ENCODE results near the gene CNR1. TPM values are rescaled to one million over a fixed set of nuclear protein-coding genes. Genes with fewer than 3 reads are reported as not detected.

CNR1 gene
- total RNA-seq, 1 donor from 2014 or later = 9.9 TPM

DNA sequence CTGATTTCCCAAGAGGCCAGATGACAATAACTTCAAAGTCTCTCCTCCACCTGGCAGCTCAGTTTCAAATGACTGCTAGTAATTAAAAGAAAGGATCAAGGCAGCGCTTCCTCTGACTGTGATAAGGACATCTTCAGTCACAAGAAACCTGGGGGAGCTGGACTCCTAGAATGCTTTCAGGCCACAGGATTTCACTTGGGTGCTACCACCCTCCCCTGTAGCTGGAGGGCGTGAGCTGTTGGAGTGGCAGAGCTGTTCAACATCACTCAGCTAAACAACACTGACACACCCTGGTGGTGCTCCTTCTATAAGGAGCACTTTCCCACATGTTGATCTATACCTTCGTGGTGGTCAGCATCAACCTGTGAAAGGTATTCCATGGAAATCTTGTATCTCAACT, 2.2 kb upstream of the CNR1 start:
- H3K4me3 Mint-ChIP-seq = peak overlapping the region; percentile 80
- TF ChIP-seq, protein P1, sequence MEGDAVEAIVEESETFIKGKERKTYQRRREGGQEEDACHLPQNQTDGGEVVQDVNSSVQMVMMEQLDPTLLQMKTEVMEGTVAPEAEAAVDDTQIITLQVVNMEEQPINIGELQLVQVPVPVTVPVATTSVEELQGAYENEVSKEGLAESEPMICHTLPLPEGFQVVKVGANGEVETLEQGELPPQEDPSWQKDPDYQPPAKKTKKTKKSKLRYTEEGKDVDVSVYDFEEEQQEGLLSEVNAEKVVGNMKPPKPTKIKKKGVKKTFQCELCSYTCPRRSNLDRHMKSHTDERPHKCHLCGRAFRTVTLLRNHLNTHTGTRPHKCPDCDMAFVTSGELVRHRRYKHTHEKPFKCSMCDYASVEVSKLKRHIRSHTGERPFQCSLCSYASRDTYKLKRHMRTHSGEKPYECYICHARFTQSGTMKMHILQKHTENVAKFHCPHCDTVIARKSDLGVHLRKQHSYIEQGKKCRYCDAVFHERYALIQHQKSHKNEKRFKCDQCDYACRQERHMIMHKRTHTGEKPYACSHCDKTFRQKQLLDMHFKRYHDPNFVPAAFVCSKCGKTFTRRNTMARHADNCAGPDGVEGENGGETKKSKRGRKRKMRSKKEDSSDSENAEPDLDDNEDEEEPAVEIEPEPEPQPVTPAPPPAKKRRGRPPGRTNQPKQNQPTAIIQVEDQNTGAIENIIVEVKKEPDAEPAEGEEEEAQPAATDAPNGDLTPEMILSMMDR (conservative IDR thresholded peaks at IDR 0.05) = no peak
- DNase-seq (ENCODE audit: low read depth, low spot score) = no peak
- H3K27me3 Mint-ChIP-seq (ENCODE audit: low read depth) = peaks cover 71% of the 10 kb centered on the region
- H3K27ac Mint-ChIP-seq (ENCODE audit: unreplicated experiment) = no peak overlapping the region
- H3K4me1 Mint-ChIP-seq = peaks cover 13% of the 10 kb centered on the region
- H3K9me3 Mint-ChIP-seq = no peaks in the 10 kb centered on the region
- no peaks in the 10 kb centered on the region for H3K36me3 Mint-ChIP-seq (ENCODE audit: low read depth)

DNA sequence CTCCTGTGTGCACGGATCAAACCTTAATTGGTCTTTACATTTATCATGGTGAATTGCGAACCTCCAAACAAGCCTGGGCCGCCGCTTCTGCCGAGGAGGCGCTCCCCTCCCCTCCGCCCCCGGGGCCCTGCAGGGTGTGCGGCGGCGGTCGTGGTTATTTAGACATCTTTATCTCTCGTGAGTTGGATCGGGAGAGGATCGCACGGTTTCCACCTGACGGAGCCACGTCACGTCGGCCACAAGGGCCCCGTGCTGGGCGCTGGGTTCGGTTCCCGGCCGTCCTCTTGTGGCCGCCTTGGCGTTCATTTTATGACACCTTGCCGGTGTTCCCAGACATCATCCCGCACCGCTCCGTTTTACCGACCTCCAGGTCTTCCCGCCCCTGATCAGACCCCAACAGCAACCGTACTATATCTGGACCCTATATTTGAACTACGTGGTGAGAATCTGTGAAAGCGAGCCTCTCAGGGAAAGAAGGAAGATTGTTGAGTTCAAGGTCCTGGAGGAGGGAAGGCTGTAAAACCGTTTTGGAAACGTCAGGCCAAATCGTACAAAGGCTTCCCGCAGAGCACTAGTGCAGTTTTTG, 1.3 kb upstream of the CNR1 start:
- TF ChIP-seq, protein P1 (conservative IDR thresholded peaks at IDR 0.05) = no peak
- Mint-ChIP-seq H3K36me3 (ENCODE audit: low read depth) (no peaks in the 10 kb centered on the region), H3K4me3 (peak overlapping the region; percentile 80), H3K27me3 (ENCODE audit: low read depth) (peaks cover 81% of the 10 kb centered on the region), H3K27ac (ENCODE audit: unreplicated experiment) (no peak overlapping the region), H3K9me3 (no peaks in the 10 kb centered on the region), H3K4me1 (peaks cover 14% of the 10 kb centered on the region)
- no peak for DNase-seq (ENCODE audit: low read depth, low spot score)

DNA sequence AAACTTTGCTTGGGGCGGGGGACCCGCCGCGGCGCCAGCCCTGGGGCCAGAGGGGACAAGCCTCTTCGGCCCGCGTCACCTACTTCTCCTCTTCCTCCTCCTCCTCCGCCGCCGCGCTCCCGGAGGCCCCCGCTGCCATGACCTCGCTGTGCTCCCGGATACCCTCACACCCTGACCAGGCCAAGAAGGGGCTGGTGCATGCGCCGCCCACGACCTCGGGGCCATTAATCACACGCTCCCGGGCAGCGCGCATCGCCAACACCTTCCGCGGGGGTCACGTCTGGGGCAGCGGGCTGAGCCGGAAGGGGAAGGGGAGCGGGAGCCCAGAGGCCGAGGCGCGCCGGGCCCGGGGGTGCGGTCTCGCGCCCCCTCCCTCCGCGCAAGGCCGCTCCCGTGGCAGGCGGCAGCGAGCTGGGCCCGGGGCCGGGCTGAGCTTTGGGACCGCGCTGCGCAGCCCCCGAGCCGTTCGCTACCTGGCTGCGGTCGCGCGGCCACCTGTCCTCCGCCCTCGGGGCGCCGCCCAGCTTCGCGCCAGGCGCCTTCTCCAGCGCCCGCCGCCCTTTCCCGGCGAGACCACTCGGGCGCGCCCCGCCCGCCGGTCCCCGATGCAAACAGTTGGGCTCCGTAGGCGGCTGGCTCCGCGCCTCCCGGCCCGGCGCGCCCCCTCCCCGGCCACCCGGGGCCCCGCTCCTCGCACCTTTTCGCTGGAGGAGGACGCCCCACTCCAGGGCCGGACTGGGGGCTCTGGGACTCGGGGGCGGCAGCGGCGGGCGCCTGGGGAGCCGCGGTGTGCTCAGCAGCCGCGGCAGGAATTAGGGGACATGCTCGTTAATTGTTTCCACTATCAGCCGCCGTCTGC, 575 bp upstream of the CNR1 start:
- Mint-ChIP-seq H3K36me3 (ENCODE audit: low read depth) (no peaks in the 10 kb centered on the region), H3K9me3 (no peaks in the 10 kb centered on the region), H3K27ac (ENCODE audit: unreplicated experiment) (peak overlapping the region; percentile 59), H3K4me1 (peaks cover 14% of the 10 kb centered on the region), H3K27me3 (ENCODE audit: low read depth) (peaks cover 83% of the 10 kb centered on the region), H3K4me3 (peak overlapping the region; percentile 87)
- peak; percentile 28 for DNase-seq (ENCODE audit: low read depth, low spot score)
- TF ChIP-seq, protein P1 (conservative IDR thresholded peaks at IDR 0.05) = no peak

DNA sequence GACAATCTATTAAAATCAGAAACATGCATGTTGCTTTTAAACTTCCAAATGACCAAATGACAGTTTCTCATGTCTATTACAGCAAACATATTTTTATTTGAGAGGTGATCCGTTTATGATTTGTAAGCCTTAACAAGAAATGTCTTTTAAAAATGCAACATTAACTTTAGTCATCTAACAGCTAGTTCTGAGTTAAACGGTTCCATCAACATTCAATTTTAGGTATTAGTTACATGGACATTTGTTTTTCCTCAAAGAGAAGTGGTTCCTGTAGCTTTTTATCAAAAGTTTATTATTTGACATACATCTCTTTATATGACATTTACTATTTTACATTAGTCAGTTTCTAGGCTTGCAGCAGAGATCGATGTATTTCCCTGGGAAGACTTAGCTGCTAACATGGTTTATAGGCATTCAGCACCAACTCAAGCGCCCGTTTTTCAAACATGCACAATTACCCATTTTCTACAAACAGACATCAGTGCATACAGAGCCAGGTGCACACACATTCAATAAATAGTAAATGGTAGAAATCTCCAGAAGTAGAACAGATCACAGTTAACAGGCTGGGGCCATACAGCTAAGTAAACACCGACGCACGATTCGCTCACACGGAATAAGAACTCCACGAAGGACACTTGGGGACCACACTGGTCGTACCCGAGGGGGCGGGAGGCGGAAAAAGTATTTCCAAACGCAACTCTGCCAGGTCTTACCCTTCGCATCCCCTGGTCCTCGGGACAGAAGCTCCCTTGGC, 882 bp downstream of the CNR1 start:
- peaks cover 76% of the 10 kb centered on the region for H3K27me3 Mint-ChIP-seq (ENCODE audit: low read depth)
- no peaks in the 10 kb centered on the region for H3K9me3 Mint-ChIP-seq
- peak overlapping the region; percentile 20 for H3K27ac Mint-ChIP-seq (ENCODE audit: unreplicated experiment)
- TF ChIP-seq, protein P1 (conservative IDR thresholded peaks at IDR 0.05) = no peak
- H3K4me1 Mint-ChIP-seq = peaks cover 14% of the 10 kb centered on the region
- no peak for DNase-seq (ENCODE audit: low read depth, low spot score)
- peak overlapping the region; percentile 95 for H3K4me3 Mint-ChIP-seq
- H3K36me3 Mint-ChIP-seq (ENCODE audit: low read depth) = no peaks in the 10 kb centered on the region

DNA sequence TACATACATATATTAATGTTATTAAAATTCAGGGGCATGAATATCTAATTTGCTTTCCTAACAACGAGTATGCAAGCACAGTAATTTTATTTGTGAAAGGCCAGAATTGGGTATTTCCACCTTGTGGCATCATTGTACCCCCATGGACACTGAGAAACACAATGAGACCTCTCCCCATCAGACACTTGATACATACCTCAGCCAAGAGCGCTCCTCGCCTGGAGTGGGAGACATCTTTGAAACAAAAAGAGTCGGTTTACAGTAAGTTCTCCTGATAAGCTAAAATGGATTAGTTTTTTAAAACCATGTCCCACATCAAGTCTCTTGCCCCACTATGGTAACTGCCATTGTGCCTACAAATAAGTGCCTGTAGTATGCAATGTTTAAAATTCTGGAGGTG, 2.1 kb downstream of the CNR1 start:
- Mint-ChIP-seq H3K4me3 (peak overlapping the region; percentile 95), H3K27me3 (ENCODE audit: low read depth) (peaks cover 64% of the 10 kb centered on the region)

More for the DNA sequence above, 2.1 kb downstream of the CNR1 start:
- peaks cover 14% of the 10 kb centered on the region for H3K4me1 Mint-ChIP-seq
- no peaks in the 10 kb centered on the region for H3K36me3 Mint-ChIP-seq (ENCODE audit: low read depth)
- no peak for DNase-seq (ENCODE audit: low read depth, low spot score)
- H3K9me3 Mint-ChIP-seq = no peaks in the 10 kb centered on the region
- TF ChIP-seq, protein P1 (conservative IDR thresholded peaks at IDR 0.05) = no peak
- no peak overlapping the region for H3K27ac Mint-ChIP-seq (ENCODE audit: unreplicated experiment)
